ENCODE results near the gene SHISAL1.

SHISAL1 gene

GRCh38 chr22:44312766-44313165, at the start of gene SHISAL1:
TSS of gene SHISAL1 (minus strand) at chr22:44312951. CDS start at chr22:44300945, 12,006 bp downstream.
- no peak for DNase-seq (ENCODE audit: low read depth in 2 of 2)

- no peak for DNase-seq (ENCODE audit: low read depth in 2 of 2)
Measured at GRCh38 chr22:44361391-44362126, 48.8 kb upstream of the SHISAL1 start.

- DNase-seq (ENCODE audit: low read depth in 2 of 2), result no peak
Measured at GRCh38 chr22:44360668-44361381, 48.1 kb upstream of the SHISAL1 start.

GRCh38 chr22:44360306-44360667, 47.5 kb upstream of the SHISAL1 start:
- DNase-seq (ENCODE audit: low read depth in 2 of 2), result no peak

GRCh38 chr22:44359496-44360110, 46.9 kb upstream of the SHISAL1 start:
- no peak for DNase-seq (ENCODE audit: low read depth in 2 of 2)

GRCh38 chr22:44358709-44359440, 46.1 kb upstream of the SHISAL1 start:
- no peak for DNase-seq (ENCODE audit: low read depth in 2 of 2)

- no peak for DNase-seq (ENCODE audit: low read depth in 2 of 2)
Measured at GRCh38 chr22:44357966-44358465, 45.3 kb upstream of the SHISAL1 start.

- no peak for DNase-seq (ENCODE audit: low read depth in 2 of 2)
Measured at GRCh38 chr22:44357296-44357965, 44.7 kb upstream of the SHISAL1 start.

GRCh38 chr22:44355716-44356070, 42.9 kb upstream of the SHISAL1 start:
- no peak for DNase-seq (ENCODE audit: low read depth in 2 of 2)

- no peak for DNase-seq (ENCODE audit: low read depth in 2 of 2)
Measured at GRCh38 chr22:44354288-44354687, 41.5 kb upstream of the SHISAL1 start.

GRCh38 chr22:44353041-44353440, 40.3 kb upstream of the SHISAL1 start:
- DNase-seq (ENCODE audit: low read depth in 2 of 2), result no peak

- no peak for DNase-seq (ENCODE audit: low read depth in 2 of 2)
Measured at GRCh38 chr22:44352378-44353035, 39.8 kb upstream of the SHISAL1 start.

GRCh38 chr22:44351685-44352377, 39.1 kb upstream of the SHISAL1 start:
- DNase-seq (ENCODE audit: low read depth in 2 of 2), result peak in 1 of 2 donors; percentile 19

GRCh38 chr22:44351037-44351436, 38.3 kb upstream of the SHISAL1 start:
- no peak for DNase-seq (ENCODE audit: low read depth in 2 of 2)

- DNase-seq (ENCODE audit: low read depth in 2 of 2), result no peak
Measured at GRCh38 chr22:44349594-44349993, 36.8 kb upstream of the SHISAL1 start.

GRCh38 chr22:44348971-44349560, 36.3 kb upstream of the SHISAL1 start:
- DNase-seq (ENCODE audit: low read depth in 2 of 2), result no peak

GRCh38 chr22:44347549-44347948, 34.8 kb upstream of the SHISAL1 start:
- no peak for DNase-seq (ENCODE audit: low read depth in 2 of 2)

GRCh38 chr22:44347080-44347479, 34.3 kb upstream of the SHISAL1 start:
- no peak for DNase-seq (ENCODE audit: low read depth in 2 of 2)

- DNase-seq (ENCODE audit: low read depth in 2 of 2), result no peak
Measured at GRCh38 chr22:44345872-44346271, 33.1 kb upstream of the SHISAL1 start.

GRCh38 chr22:44344407-44344806, 31.7 kb upstream of the SHISAL1 start:
- no peak for DNase-seq (ENCODE audit: low read depth in 2 of 2)

Measured in activated CD4-positive, alpha-beta T cell treated with anti-CD3 and anti-CD28 coated beads for 24 hours (primary cell).